NB4 (cell line): Measurements from ENCODE around the gene RDH16.

Source experiments
- CTCF ChIP-seq: IDR thresholded peaks from one replicate; pipeline ENCODE4 v1.5.1; 2012; ENCODE audit warnings: low read depth, low read length
- MYC ChIP-seq: IDR thresholded peaks from 2 replicates; pipeline ENCODE4 v1.6.1; 2011; ENCODE audit warnings: low read depth, low read length
- POLR2A ChIP-seq: IDR thresholded peaks from 2 replicates; pipeline ENCODE4 v1.6.1; 2011; ENCODE audit warnings: mild to moderate bottlenecking; ENCODE audit not compliant: insufficient read length; ENCODE audit errors: extremely low read depth
- TF ChIP-seq, protein P1 (sequence below): IDR thresholded peaks from 2 replicates; pipeline ENCODE4 v1.6.1; 2011; ENCODE audit warnings: low read depth, low read length

- TF ChIP-seq CTCF (no peak), MYC (no peak), POLR2A (no peak)
- TF ChIP-seq, protein P1, sequence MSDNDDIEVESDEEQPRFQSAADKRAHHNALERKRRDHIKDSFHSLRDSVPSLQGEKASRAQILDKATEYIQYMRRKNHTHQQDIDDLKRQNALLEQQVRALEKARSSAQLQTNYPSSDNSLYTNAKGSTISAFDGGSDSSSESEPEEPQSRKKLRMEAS: no peak
Measured at GRCh38 chr12:56935752-56936151, 21.7 kb downstream of the RDH16 start.
